Activated CD4-positive, alpha-beta T cell treated with anti-CD3 and anti-CD28 coated beads, Interleukin-2, amount 50 U/mL, for 16 hours (primary cell): ENCODE measurements around the gene BICC1.

ENCODE experiments used
- DNase-seq: peaks from one replicate; pipeline ENCODE4 v3.0.0-alpha.2; 2020

The BICC1 gene

DNA sequence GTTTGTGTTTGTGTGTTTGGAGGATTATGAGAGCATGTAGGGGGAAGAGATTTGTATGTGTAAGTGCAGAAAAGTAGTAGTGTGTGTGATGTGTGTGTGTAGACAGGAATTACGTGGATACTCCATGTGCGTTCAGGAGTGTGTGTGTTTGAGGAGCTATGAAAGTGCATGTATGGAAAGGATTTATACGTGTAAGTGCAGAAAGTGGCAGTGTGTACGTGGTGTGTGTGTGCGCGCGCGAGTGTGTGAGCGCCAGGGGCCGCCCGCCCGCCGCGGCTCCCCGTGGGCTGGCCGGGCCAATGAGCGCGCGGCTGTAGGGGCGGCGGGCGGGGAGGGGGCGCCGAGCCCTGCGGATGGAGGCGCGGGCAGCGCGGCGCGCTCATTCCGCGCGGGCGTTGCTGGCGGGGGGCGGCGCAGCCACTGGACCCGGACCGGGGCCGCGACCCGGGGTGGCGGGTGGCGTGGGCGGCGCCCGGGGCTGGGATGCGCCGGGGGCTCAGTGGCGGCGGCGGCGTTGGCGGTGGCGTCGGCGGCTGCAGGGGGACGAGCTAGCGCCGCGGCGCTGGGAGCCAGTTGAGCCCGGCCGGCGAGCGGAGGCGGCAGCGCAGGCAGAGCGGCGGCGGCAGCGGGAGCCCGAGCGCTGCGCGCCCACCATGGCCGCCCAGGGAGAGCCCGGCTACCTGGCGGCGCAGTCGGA, at the start of gene BICC1:
Gene BICC1 (plus strand): TSS at position 382 of the 697 bp plus-strand sequence. CDS start 272 bp downstream, at position 654.
- no peak for DNase-seq

DNA sequence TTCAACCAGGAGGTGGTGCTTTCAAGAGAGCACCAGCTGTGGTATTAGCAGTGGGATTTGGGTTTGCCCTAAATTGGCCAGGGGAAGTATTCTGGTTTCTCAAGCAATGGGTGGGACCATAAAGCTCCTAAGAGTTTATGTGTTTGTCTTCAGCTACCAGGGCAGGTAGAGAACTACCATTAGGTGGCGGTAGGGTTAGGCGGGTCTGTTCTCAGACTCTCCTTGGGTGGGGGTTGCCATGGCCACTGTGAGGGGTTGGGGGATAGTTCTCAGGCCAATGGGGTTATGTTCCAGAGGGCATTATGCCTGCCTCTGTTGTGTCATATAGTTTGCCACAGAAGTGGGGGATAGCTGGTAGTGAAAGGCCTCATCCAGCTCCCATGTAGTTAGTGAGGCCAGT, 47.7 kb upstream of the BICC1 start:
- no peak for DNase-seq

GRCh38 chr10:58465629-58466028, 47.0 kb upstream of the BICC1 start:
- no peak for DNase-seq

- no peak for DNase-seq
These were observed 44.6 kb upstream of the BICC1 start for GRCh38 chr10:58467931-58468635.

DNA sequence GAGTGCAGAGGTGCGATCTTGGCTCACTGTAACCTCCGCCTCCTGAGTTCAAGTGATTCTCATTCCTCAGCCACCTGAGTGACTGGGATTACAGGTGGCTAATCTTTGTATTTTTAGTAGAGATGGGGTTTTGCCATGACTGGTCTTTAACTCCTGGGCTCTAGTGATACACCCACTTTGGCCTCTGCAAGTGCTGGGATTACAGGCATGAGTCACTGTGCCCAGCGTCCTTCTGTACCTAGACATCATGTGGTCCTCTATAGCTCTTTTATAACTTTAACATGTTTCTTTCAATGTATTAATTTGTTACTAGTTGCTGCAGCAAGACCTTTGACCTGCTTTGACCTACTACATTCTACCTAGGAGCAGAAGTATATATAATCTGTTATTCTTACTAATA, 38.7 kb upstream of the BICC1 start:
- DNase-seq: no peak

- no peak for DNase-seq
These were observed 37.1 kb upstream of the BICC1 start for GRCh38 chr10:58475322-58476277.

DNA sequence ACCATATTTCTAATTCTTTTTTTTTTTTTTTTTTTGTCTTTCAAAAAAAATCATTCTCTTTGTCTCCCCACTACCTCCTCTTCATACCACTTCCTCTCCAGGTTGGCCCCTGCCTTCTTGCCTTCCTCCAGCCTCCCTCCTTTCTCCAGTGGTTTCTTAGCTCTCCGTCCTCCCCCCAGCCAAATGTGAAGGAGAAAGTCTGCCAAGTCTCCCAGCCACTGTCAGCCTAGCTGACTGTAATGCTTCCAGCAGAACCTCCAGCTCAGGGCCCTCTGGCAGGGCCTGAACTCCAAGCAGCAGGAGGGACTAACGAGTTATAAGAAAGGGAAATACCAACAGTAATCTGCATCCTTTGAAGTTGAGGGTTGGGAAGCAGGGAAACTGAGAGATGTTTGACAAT, 35.5 kb upstream of the BICC1 start:
- DNase-seq: no peak

GRCh38 chr10:58477902-58478301, 34.8 kb upstream of the BICC1 start:
- no peak for DNase-seq

- no peak for DNase-seq
These were observed 33.6 kb upstream of the BICC1 start for GRCh38 chr10:58479045-58479444.

GRCh38 chr10:58480321-58480720, 32.4 kb upstream of the BICC1 start:
- DNase-seq: no peak

- no peak for DNase-seq
These were observed 31.0 kb upstream of the BICC1 start for GRCh38 chr10:58481569-58482109.

- no peak for DNase-seq
These were observed 25.9 kb upstream of the BICC1 start for GRCh38 chr10:58486821-58487220.

GRCh38 chr10:58488921-58489320, 23.8 kb upstream of the BICC1 start:
- DNase-seq: no peak

DNA sequence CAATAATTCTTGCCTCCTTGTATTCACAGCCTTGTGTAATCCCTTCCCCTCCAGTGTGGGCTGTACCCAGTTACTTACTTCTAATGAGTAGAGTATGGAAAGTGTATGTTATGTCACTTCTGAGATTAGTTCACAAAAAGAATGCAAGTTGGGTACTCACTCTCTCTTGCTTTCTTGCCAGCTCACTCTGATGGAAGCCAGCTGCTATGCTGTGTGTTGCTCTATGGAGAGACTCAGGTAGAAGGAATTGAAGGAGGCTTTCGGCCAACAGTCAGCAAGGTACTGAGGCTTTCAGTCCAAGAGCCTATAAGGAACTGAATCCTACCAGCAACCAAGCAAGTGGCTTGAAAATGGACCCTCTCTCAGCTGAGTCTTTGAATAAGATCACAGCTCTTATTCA, 9.7 kb upstream of the BICC1 start:
- DNase-seq: no peak

- DNase-seq: no peak
These were observed 4.4 kb upstream of the BICC1 start for GRCh38 chr10:58508316-58508715.

DNA sequence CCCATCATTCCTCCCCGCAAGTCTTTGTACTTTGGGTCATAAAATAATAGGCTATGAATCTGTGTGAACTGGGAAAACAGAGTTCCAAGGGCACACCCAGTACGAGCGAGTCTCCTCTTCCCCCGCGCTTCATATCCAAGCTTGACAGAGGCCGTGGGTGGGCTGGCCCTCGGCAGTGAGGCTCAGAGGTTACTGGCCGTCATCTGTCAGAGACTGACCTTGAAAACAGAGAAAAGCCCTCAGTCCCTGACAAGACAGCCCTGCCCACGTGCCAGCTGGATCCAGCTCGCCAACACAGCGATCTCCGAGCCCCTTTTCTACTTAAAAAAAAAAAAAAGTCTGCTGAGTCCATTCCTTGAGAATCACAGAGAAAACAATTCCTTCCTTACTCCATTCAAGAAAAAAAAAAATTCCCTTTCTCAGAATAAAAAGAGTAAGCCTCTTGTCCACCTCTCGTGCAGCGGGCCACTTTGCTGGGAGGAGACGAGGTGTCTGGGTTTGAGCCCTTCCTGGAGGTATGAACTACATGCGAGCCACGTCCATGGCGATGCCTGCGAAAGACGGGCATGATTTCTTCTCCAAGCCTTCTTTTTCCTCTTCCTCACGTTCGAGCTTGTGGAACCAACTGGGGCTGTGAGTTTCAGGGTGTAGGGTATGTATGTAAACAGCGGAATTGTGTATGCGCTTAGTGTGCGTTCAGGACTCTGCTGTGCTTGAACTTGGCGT, 744 bp upstream of the BICC1 start:
- DNase-seq: no peak

DNA sequence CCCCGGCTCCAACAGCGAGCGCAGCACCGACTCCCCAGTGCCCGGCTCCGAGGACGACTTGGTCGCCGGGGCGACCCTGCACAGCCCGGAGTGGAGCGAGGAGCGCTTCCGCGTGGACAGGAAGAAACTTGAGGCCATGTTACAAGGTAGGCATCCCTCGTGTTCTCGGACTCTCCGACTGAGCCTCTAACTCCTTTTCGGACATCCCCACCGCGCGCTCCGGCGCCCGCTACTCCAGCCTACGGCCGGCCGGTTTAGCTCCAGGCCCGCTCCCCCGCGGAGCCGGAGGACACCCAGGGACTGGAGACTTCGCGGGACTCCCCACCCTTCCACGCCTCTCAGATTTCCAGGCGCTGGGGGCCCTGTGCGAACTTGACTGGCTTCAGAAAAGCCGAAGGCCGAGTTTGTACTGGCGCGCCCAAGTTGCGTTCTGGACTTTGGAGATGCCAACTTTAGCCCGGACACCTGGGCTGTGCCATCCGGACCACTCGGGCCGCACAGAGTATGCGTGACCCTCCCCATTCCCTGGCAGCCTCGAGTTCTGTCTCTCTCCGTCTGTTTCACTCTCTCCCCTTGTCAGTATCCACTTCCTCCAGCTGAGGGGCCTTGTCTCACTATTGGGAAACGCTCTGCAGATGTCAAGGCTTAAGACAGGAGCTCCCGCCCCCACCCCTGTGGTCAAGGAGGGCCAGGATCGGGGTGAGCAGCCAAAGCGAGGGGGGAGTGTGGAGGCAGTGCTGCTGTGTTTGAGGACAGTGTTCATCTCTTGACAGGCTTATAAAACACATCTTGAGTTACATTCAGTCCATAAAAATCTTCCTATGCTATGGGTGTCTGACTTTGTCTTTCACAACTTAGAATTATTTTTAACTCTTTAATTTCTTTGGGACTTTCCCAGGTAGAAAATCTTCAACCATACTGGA, 777 bp downstream of the BICC1 start:
- peak; percentile 27 for DNase-seq

DNA sequence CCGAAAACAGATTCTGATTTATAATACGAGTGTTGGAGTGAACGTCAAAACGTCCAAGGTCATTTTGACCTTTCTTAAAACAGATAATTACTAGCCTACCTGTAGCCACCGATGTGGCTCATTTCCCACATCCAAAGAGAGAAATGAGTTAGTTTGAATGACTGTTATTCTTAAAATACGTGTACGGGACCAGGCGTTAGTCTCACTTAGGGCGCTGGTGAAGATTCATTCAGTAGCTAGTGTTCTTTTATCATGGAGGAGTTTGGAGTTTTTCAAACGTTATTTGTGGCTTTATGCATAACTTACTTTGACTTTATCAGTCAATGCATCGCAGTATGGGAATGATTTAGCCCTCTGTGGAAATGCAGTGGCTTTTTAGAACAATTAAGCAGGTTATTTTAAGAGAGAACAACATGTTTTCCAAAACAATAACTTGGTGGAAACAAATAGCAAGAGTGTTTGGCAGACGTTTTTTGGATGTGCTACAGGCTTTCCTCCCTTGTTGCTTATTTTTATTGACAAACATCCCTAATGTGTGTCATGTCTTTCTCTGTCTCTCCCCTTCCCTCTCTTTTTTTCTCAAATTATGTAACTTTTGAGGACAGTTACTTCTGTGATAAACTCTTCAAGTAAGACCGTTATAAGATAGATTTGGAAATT, 1.6 kb downstream of the BICC1 start:
- peak; percentile 62 for DNase-seq

DNA sequence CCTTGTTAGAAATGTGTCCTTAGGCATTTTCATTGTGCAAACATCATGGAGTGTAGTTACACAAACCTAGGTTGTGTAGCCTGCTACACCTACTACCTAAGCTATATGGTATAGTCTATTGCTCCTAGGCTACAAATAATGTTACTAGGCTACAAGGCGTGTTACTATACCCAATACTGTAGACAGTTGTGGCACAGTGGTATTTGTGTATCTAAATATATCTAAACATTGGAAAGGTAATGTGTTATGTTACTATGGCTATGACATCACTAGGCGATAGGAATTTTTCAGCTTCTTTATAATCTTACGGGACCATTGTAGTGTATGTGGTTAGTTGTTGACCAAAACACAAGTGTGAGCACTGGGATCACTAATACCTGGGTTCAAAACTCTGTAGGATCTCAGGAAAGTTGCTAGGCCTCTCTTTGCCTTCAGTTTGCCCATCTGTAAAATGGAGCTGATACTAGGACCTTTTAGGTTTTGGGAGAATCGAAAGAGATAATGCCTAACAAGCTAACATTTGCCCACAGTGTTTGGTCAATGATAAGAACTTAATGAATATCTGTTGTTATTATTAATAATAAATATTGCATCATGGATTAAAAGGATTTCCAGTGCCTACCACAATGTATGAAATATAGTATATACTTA, 2.7 kb downstream of the BICC1 start:
- no peak for DNase-seq

GRCh38 chr10:58516119-58516518, 3.4 kb downstream of the BICC1 start:
- no peak for DNase-seq
